HepG2 (cell line): ENCODE measurements around the gene EEA1. TPM values are rescaled to one million over a fixed set of nuclear protein-coding genes. Genes with fewer than 3 reads are reported as not detected.
A peak's percentile ranks its signal among the peaks of the same experiment; 100 is the strongest.

ENCODE experiments used
- ATAC-seq: fragments of 200-7000 bp; cut with Tn5 transposase; 3 replicates; pipeline ENCODE4 v1.9.1; 2020; ENCODE audit warnings: mild to moderate bottlenecking, moderate library complexity
- BruUV-seq: library from RNA; stranded (reverse); fragments of 400-500 nt; replicated peaks from 2 replicates; lab custom pipeline; 2021; lab: Mats Ljungman, UMichigan
- CTCF ChIA-PET: fragments of 300-600 bp; formaldehyde crosslinking; extraction: SDS; loops from one replicate; lab custom pipeline; 2021; ENCODE audit warnings: low total read pairs, inconsistent platforms, low intra/inter-chr PET ratio; lab: Yijun Ruan, JAX
- POLR2A ChIA-PET: fragments of 350-600 bp; sonication (Branson Sonifier 250); formaldehyde crosslinking; loops from one replicate; lab custom pipeline; 2020; ENCODE audit warnings: antibody characterized with exemption, inconsistent platforms; lab: Yijun Ruan, JAX
- DNase-seq: peaks from one replicate; pipeline ENCODE4 v3.0.0-alpha.2; 2015; ENCODE audit warnings: low spot score
- FAIRE-seq: peaks from 3 replicates; lab custom pipeline; 2011; peaks lifted over from hg19 to GRCh38; lab: Jason Lieb, UNC
- H2AFZ ChIP-seq: one replicate; pipeline ENCODE4 v1.6.1; 2011; ENCODE audit warnings: low read length, inconsistent platforms
- H3K27ac ChIP-seq: fragments of 300-600 bp; 3 replicates; pipeline ENCODE4 v1.8.0; 2011; ENCODE audit warnings: mixed run types, mild to moderate bottlenecking, mixed read lengths, low read length, inconsistent platforms; ENCODE audit not compliant: insufficient read depth; ENCODE audit errors: extremely low read length
- H3K27me3 ChIP-seq, 2 experiments: fragments of 200-600 bp in 1 of 2; 2 replicates in 1 of 2; 3 replicates in 1 of 2; pipeline versions ENCODE4 v1.6.0 to v1.8.0; 2011; ENCODE audit warnings: low read length in 2 of 2, mild to moderate bottlenecking in 2 of 2, moderate library complexity in 2 of 2, inconsistent platforms in 1 of 2; ENCODE audit not compliant: insufficient read depth in 2 of 2, control insufficient read depth in 1 of 2
- H3K36me3 ChIP-seq, 2 experiments: fragments of 200-600 bp in 1 of 2; replicated peaks in 1 of 2; 2 replicates in 1 of 2; 3 replicates in 1 of 2; pipeline versions ENCODE4 v1.5.1 to v1.8.0; 2011; ENCODE audit warnings: low read length in 2 of 2, inconsistent platforms in 1 of 2; ENCODE audit not compliant: insufficient read depth in 2 of 2, control insufficient read depth in 1 of 2
- H3K4me1 ChIP-seq: 2 replicates; pipeline ENCODE4 v1.5.1; 2012; ENCODE audit warnings: low read length, inconsistent platforms; ENCODE audit not compliant: insufficient read depth
- H3K4me2 ChIP-seq: 2 replicates; pipeline ENCODE4 v1.6.0; 2011; ENCODE audit warnings: low read depth, low read length, inconsistent platforms
- H3K4me3 ChIP-seq, 3 experiments: fragments of 200-600 bp in 1 of 3; sonication (generic), shearing (Covaris generic) in 1 of 3; replicated peaks in 1 of 3; 2 replicates each; pipeline ENCODE4 v1.5.1; 2011 to 2016; ENCODE audit warnings: low read length in 3 of 3, inconsistent platforms in 2 of 3, low read depth in 2 of 3, mild to moderate bottlenecking in 2 of 3, control low read depth in 1 of 3, mixed read lengths in 1 of 3; ENCODE audit not compliant: insufficient read depth in 1 of 3
- H3K79me2 ChIP-seq: one replicate; pipeline ENCODE4 v1.6.1; 2011; ENCODE audit warnings: low read length, inconsistent platforms; ENCODE audit not compliant: insufficient read depth
- H3K9ac ChIP-seq: 2 replicates; pipeline ENCODE4 v1.6.0; 2011; ENCODE audit warnings: mild to moderate bottlenecking, low read depth, low read length, inconsistent platforms; ENCODE audit not compliant: insufficient read depth
- H3K9me3 ChIP-seq: 2 replicates; pipeline ENCODE4 v1.5.1; 2012; ENCODE audit warnings: mild to moderate bottlenecking, low read length
- H4K20me1 ChIP-seq: 2 replicates; pipeline ENCODE4 v1.6.0; 2011; ENCODE audit warnings: inconsistent platforms, mild to moderate bottlenecking, low read length, moderate library complexity; ENCODE audit not compliant: insufficient read depth
- CEBPB ChIP-seq: IDR thresholded peaks from 2 replicates; pipeline ENCODE4 v1.6.1; 2011; ENCODE audit warnings: low read depth, low read length, improper control_type of control experiment, borderline replicate concordance
- CHCHD3 ChIP-seq: sonication (generic); formaldehyde crosslinking; IDR thresholded peaks from 2 replicates; pipeline ENCODE4 v1.8.0; 2022; ENCODE audit warnings: mild to moderate bottlenecking, missing genetic modification reagents, moderate library complexity
- HIVEP1 ChIP-seq: sonication (generic); formaldehyde crosslinking; IDR thresholded peaks from 2 replicates; pipeline ENCODE4 v1.4.0; 2020; ENCODE audit warnings: mild to moderate bottlenecking, missing genetic modification reagents
- JUN ChIP-seq: sonication (generic); formaldehyde crosslinking; IDR thresholded peaks from 2 replicates; pipeline ENCODE4 v1.4.0; 2020; ENCODE audit warnings: mild to moderate bottlenecking, missing genetic modification reagents
- KLF15 ChIP-seq: sonication (generic); formaldehyde crosslinking; IDR thresholded peaks from 2 replicates; pipeline ENCODE4 v1.8.1; 2023; ENCODE audit warnings: borderline replicate concordance, mild to moderate bottlenecking, inconsistent platforms, missing genetic modification reagents, mixed read lengths
- RXRB ChIP-seq: IDR thresholded peaks from 2 replicates; pipeline ENCODE4 v1.6.1; 2016; ENCODE audit warnings: borderline replicate concordance, missing genetic modification reagents, missing compliant biosample characterization
- ZNF784 ChIP-seq: sonication (generic); formaldehyde crosslinking; IDR thresholded peaks from 2 replicates; pipeline ENCODE4 v1.5.1; 2020; ENCODE audit warnings: missing genetic modification reagents, mild to moderate bottlenecking, borderline replicate concordance
- WGBS: methylation state at CpG from one replicate; pipeline ENCODE4 v1.1.6; 2017; ENCODE audit warnings: low lambda C conversion rate; 5-methylcytosine and 5-hydroxymethylcytosine counted together
- in situ Hi-C: cut with HindIII; loops from 2 replicates; pipeline ENCODE4 v1.10.0; 2017; ENCODE audit warnings: low pct_unique_long_range_greater_than_20kb; ENCODE audit not compliant: extremely low pct_ligation_motif_present
- intact Hi-C: fragments of 100-400 bp; cut with micrococcal nuclease; formaldehyde crosslinking; loops from one replicate; pipeline ENCODE4 v1.10.0; 2022; ENCODE audit not compliant: unreplicated experiment
- polyA plus RNA-seq, 8 experiments: library from polyadenylated mRNA; depleted of rRNA in 3 of 8; stranded (reverse) in 7 of 8; unstranded in 1 of 8; fragments of >200 nt; fragmentation: Illumina TruSeq in 4 of 8; extraction: Trizol in 4 of 8; gene quantifications; 2 replicates each; pipeline versions ENCODE4 v1.2.1 to v1.2.3, GENCODE V29; 2011 to 2016; ENCODE audit warnings: low read depth in 4 of 8, missing spikeins in 1 of 8, mixed read lengths in 1 of 8; ENCODE audit not compliant: insufficient read depth in 1 of 8
- total RNA-seq, 5 experiments: library from RNA; depleted of rRNA; stranded (reverse); fragments of >200 nt; fragmentation: Illumina TruSeq; extraction: Trizol; gene quantifications; 2 replicates each; pipeline ENCODE4 v1.2.3, GENCODE V29; 2016; ENCODE audit warnings: low read depth in 1 of 5

The EEA1 gene
- total and polyA plus RNA-seq, 2 of the 13 experiments (the other 11 are each of a cell fraction or from before 2014, with no cell fraction given) = 5.0 to 19.3 TPM

GRCh38 chr12:92779902-92780301, 149.2 kb downstream of the EEA1 start:
- H3K27ac ChIP-seq = no peak overlapping the region
- H3K9ac ChIP-seq = no peak overlapping the region
- no TSS peak for BruUV-seq
- in situ Hi-C loops = loop anchor here (10.0 kb wide), 1 partner anchor 635 kb away; no protein-coding TSS in a partner anchor
- H3K4me3 ChIP-seq = no peak overlapping the region
- peaks cover 9 to 61% of the 10 kb centered on the region in 2 experiments for H3K36me3 ChIP-seq
- H3K9me3 ChIP-seq = no peaks in the 10 kb centered on the region
- TF ChIP-seq CEBPB = peak; percentile 84
- TF ChIP-seq CHCHD3 = no peak
- TF ChIP-seq, all 625 proteins: peak for 1
- Histone ChIP-seq H3K79me2 (no peaks in the 10 kb centered on the region), H2AFZ (no peak overlapping the region), H3K27me3 (no peaks in the 10 kb centered on the region), H3K4me2 (no peak overlapping the region), H3K4me1 (no peaks in the 10 kb centered on the region), H4K20me1 (no peaks in the 10 kb centered on the region)
- no peak for ATAC-seq
- no peak for FAIRE-seq
- CTCF ChIA-PET = no interaction called here
- POLR2A ChIA-PET = no interaction called here
- no peak for DNase-seq
- intact Hi-C loops = loop anchor here (10.0 kb wide), 2 partner anchors 345 to 1325 kb away; no protein-coding TSS in a partner anchor
- 89% methylated on average over 1 of the region's 1 CpG for WGBS

- CTCF ChIA-PET = no interaction called here
Observed at GRCh38 chr12:92778525-92778924, 150.6 kb downstream of the EEA1 start.

More at GRCh38 chr12:92778525-92778924, 150.6 kb downstream of the EEA1 start:
- Histone ChIP-seq H3K27me3 (no peaks in the 10 kb centered on the region; a peak in 1 of 5 replicates), H3K9ac (no peak overlapping the region), H3K27ac (no peak overlapping the region), H3K4me1 (no peaks in the 10 kb centered on the region), H3K79me2 (no peaks in the 10 kb centered on the region), H3K4me3 (no peak overlapping the region), H3K36me3 (peaks cover 7 to 55% of the 10 kb centered on the region in 2 experiments), H3K9me3 (no peaks in the 10 kb centered on the region), H4K20me1 (no peaks in the 10 kb centered on the region), H3K4me2 (no peak overlapping the region), H2AFZ (no peak overlapping the region)
- WGBS = 81% methylated on average over 3 of the region's 3 CpGs
- TF ChIP-seq ZNF784 (CRISPR knock-in tag) (no peak), RXRB (CRISPR knock-in tag) (no peak), KLF15 (no peak), HIVEP1 (CRISPR knock-in tag) (no peak), JUN (no peak)
- DNase-seq = no peak
- ATAC-seq = no peak
- in situ Hi-C loops = no loop called here
- intact Hi-C loops = no loop called here
- POLR2A ChIA-PET = no interaction called here
- BruUV-seq = no TSS peak
- FAIRE-seq = no peak
